GM23248 (cell line): ENCODE measurements around the gene CEP112. TPM values are rescaled to one million over a fixed set of nuclear protein-coding genes. Genes with fewer than 3 reads are reported as not detected.

ENCODE experiments used
- DNase-seq: peaks from one replicate; pipeline ENCODE4 v3.0.0-alpha.2; 2015
- H2AFZ ChIP-seq: fragments of 200-600 bp; sonication (generic); 2 replicates; pipeline ENCODE4 v1.6.1; 2016; ENCODE audit warnings: antibody characterized with exemption
- H3F3A ChIP-seq: fragments of 200-600 bp; sonication (generic); 2 replicates; pipeline ENCODE4 v1.6.1; 2016; ENCODE audit warnings: mild to moderate bottlenecking, antibody characterized with exemption, mixed run types; ENCODE audit not compliant: insufficient read depth
- H3K27ac ChIP-seq: fragments of 200-600 bp; sonication (generic); 2 replicates; pipeline ENCODE4 v1.5.1; 2016; ENCODE audit warnings: mild to moderate bottlenecking
- H3K27me3 ChIP-seq: fragments of 200-600 bp; sonication (generic); replicated peaks from 2 replicates; pipeline ENCODE4 v1.6.1; 2016; ENCODE audit warnings: mild to moderate bottlenecking; ENCODE audit not compliant: insufficient read depth
- H3K36me3 ChIP-seq: fragments of 200-600 bp; sonication (generic); 2 replicates; pipeline ENCODE4 v1.6.1; 2016; ENCODE audit warnings: low read depth, mild to moderate bottlenecking
- H3K4me1 ChIP-seq: fragments of 200-600 bp; sonication (generic); 2 replicates; pipeline ENCODE4 v1.6.1; 2016; ENCODE audit warnings: mild to moderate bottlenecking; ENCODE audit not compliant: insufficient read depth
- H3K4me2 ChIP-seq: fragments of 200-600 bp; sonication (generic); one replicate; pipeline ENCODE4 v1.6.1; 2016; ENCODE audit warnings: mild to moderate bottlenecking; ENCODE audit not compliant: unreplicated experiment
- H3K4me3 ChIP-seq: fragments of 200-600 bp; sonication (generic); 2 replicates; pipeline ENCODE4 v1.5.1; 2016; ENCODE audit warnings: mild to moderate bottlenecking
- H3K79me2 ChIP-seq: fragments of 200-600 bp; sonication (generic); 2 replicates; pipeline ENCODE4 v1.6.1; 2016; ENCODE audit warnings: mild to moderate bottlenecking; ENCODE audit not compliant: insufficient read depth
- H3K9ac ChIP-seq: fragments of 200-600 bp; sonication (generic); 2 replicates; pipeline ENCODE4 v1.6.1; 2016; ENCODE audit warnings: mild to moderate bottlenecking
- H3K9me2 ChIP-seq: fragments of 200-600 bp; sonication (generic); 2 replicates; pipeline ENCODE4 v1.6.1; 2016; ENCODE audit warnings: mixed run types, mild to moderate bottlenecking, moderate library complexity; ENCODE audit not compliant: insufficient read depth
- H3K9me3 ChIP-seq: fragments of 200-600 bp; sonication (generic); one replicate; pipeline ENCODE4 v1.6.1; 2017; ENCODE audit warnings: low read depth
- H4K20me1 ChIP-seq: fragments of 200-600 bp; sonication (generic); 2 replicates; pipeline ENCODE4 v1.6.0; 2016; ENCODE audit not compliant: insufficient read depth
- EZH2 ChIP-seq: fragments of 200-600 bp; sonication (generic); IDR thresholded peaks from 2 replicates; pipeline ENCODE4 v1.6.1; 2018; ENCODE audit warnings: antibody characterized with exemption, mild to moderate bottlenecking; ENCODE audit not compliant: insufficient read depth, poor library complexity, severe bottlenecking
- EZH2phosphoT487 ChIP-seq: fragments of 200-600 bp; sonication (generic); IDR thresholded peaks from 2 replicates; pipeline ENCODE4 v1.6.1; 2018; ENCODE audit warnings: antibody characterized with exemption, moderate library complexity, mild to moderate bottlenecking, low read depth; ENCODE audit not compliant: insufficient read depth
- WGBS, 2 experiments: methylation state at CpG; one replicate each; pipeline ENCODE4 v1.1.6; 2015 to 2017; ENCODE audit warnings: low lambda C conversion rate in 2 of 2, low coverage in 1 of 2; ENCODE audit errors: missing lambda C conversion rate in 2 of 2; 5-methylcytosine and 5-hydroxymethylcytosine counted together
- in situ Hi-C: fragments of 300-500 bp; cut with MboI; formaldehyde crosslinking; loops from 2 replicates; pipeline ENCODE4 v1.15.0; 2020
- polyA plus RNA-seq: library from polyadenylated mRNA; unstranded; fragments of >200 nt; fragmentation: Nextera tagmentation; extraction: Ambion mirVana; gene quantifications from 2 replicates; pipeline ENCODE4 v1.2.1, GENCODE V29; 2016
- total RNA-seq: library from RNA; depleted of rRNA; stranded (reverse); fragments of >200 nt; shearing (Covaris generic); gene quantifications from 2 replicates; pipeline ENCODE4 v1.2.3, GENCODE V29; 2014

Gene CEP112
- total and polyA plus RNA-seq, 2 experiments from 2014 or later: 8.1 to 14.8 TPM

- TF ChIP-seq EZH2: no peak
- no peak for TF ChIP-seq EZH2phosphoT487
- in situ Hi-C loops: no loop called here
- no peak for DNase-seq
Measured at GRCh38 chr17:65609286-65609685, 582.6 kb downstream of the CEP112 start.

GRCh38 chr17:65604070-65604469, 587.9 kb downstream of the CEP112 start:
- Histone ChIP-seq H3K4me3 (no peak overlapping the region), H3K9ac (no peak overlapping the region), H3K27me3 (no peaks in the 10 kb centered on the region), H3K27ac (no peak overlapping the region), H2AFZ (no peak overlapping the region), H3K36me3 (no peaks in the 10 kb centered on the region), H3F3A (no peaks in the 10 kb centered on the region), H3K9me2 (no peaks in the 10 kb centered on the region), H3K79me2 (no peaks in the 10 kb centered on the region), H3K4me1 (no peaks in the 10 kb centered on the region), H4K20me1 (no peaks in the 10 kb centered on the region), H3K4me2 (no peak overlapping the region), H3K9me3 (no peaks in the 10 kb centered on the region)
- DNase-seq: no peak
- TF ChIP-seq EZH2 (no peak), EZH2phosphoT487 (no peak)
- 72 to 83% methylated on average over 4 of the region's 4 CpGs for WGBS, 2 experiments
- in situ Hi-C loops: no loop called here

More at GRCh38 chr17:65609286-65609685, 582.6 kb downstream of the CEP112 start:
- Histone ChIP-seq H3K4me2 (no peak overlapping the region), H3K9ac (no peak overlapping the region), H3K79me2 (no peaks in the 10 kb centered on the region), H3K27me3 (no peaks in the 10 kb centered on the region), H4K20me1 (no peaks in the 10 kb centered on the region), H3K36me3 (no peaks in the 10 kb centered on the region), H3F3A (no peaks in the 10 kb centered on the region), H3K27ac (no peak overlapping the region), H3K9me3 (no peaks in the 10 kb centered on the region), H3K4me1 (no peaks in the 10 kb centered on the region), H2AFZ (no peak overlapping the region), H3K4me3 (no peak overlapping the region), H3K9me2 (no peaks in the 10 kb centered on the region)
- 88 to 90% methylated on average over 2 of the region's 2 CpGs for WGBS, 2 experiments

DNA sequence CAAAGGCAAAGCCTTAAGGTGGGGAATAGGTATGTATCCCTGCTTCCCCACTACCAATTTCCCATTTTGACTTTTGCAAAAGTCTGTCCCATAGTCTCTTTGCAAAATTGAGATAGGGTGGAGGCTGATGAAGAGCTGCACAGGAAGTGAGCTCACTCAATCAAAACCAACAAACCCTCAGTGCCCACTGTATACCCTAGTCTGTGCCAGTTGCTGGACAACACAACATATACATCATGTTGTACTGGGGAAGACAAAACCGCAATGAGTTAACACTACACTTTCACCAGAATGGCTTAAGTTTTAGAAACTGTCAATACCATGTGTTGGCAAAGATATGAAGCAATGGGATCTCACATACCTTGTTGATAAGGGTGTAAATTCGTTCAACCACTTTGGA, 590.1 kb downstream of the CEP112 start:
- H3K27ac ChIP-seq: no peak overlapping the region
- H3K9me3 ChIP-seq: no peaks in the 10 kb centered on the region
- in situ Hi-C loops: no loop called here
- H4K20me1 ChIP-seq: no peaks in the 10 kb centered on the region
- no peak overlapping the region for H2AFZ ChIP-seq
- no peaks in the 10 kb centered on the region for H3K36me3 ChIP-seq
- no peak overlapping the region for H3K4me2 ChIP-seq
- H3F3A ChIP-seq: no peaks in the 10 kb centered on the region
- H3K79me2 ChIP-seq: no peaks in the 10 kb centered on the region
- H3K27me3 ChIP-seq: no peaks in the 10 kb centered on the region
- no peak overlapping the region for H3K4me3 ChIP-seq
- TF ChIP-seq EZH2 (no peak), EZH2phosphoT487 (no peak)
- DNase-seq: no peak
- no peaks in the 10 kb centered on the region for H3K4me1 ChIP-seq
- WGBS, 2 experiments: 81 to 89% methylated on average over 2 of the region's 2 CpGs
- H3K9me2 ChIP-seq: no peaks in the 10 kb centered on the region
- no peak overlapping the region for H3K9ac ChIP-seq

GRCh38 chr17:65601145-65601544, 590.8 kb downstream of the CEP112 start:
- H3F3A ChIP-seq: no peaks in the 10 kb centered on the region
- no peak overlapping the region for H3K4me3 ChIP-seq
- no peak overlapping the region for H2AFZ ChIP-seq
- no peaks in the 10 kb centered on the region for H3K27me3 ChIP-seq
- no peak for DNase-seq
- no peaks in the 10 kb centered on the region for H3K79me2 ChIP-seq
- no peaks in the 10 kb centered on the region for H3K36me3 ChIP-seq
- H4K20me1 ChIP-seq: no peaks in the 10 kb centered on the region
- no peak overlapping the region for H3K4me2 ChIP-seq
- no peaks in the 10 kb centered on the region for H3K9me2 ChIP-seq
- TF ChIP-seq EZH2: no peak
- TF ChIP-seq EZH2phosphoT487: no peak
- WGBS, 2 experiments: 62 to 67% methylated on average over 1 of the region's 1 CpG
- H3K9ac ChIP-seq: no peak overlapping the region
- H3K9me3 ChIP-seq: no peaks in the 10 kb centered on the region
- no peak overlapping the region for H3K27ac ChIP-seq
- in situ Hi-C loops: no loop called here
- no peaks in the 10 kb centered on the region for H3K4me1 ChIP-seq

GRCh38 chr17:65600518-65600917, 591.4 kb downstream of the CEP112 start:
- Histone ChIP-seq H2AFZ (no peak overlapping the region), H3K36me3 (no peaks in the 10 kb centered on the region), H3K4me3 (no peak overlapping the region), H3K9ac (no peak overlapping the region), H3F3A (no peaks in the 10 kb centered on the region), H3K4me2 (no peak overlapping the region), H3K9me3 (no peaks in the 10 kb centered on the region), H3K27ac (no peak overlapping the region), H3K4me1 (no peaks in the 10 kb centered on the region), H3K27me3 (no peaks in the 10 kb centered on the region), H3K9me2 (no peaks in the 10 kb centered on the region), H3K79me2 (no peaks in the 10 kb centered on the region), H4K20me1 (no peaks in the 10 kb centered on the region)
- in situ Hi-C loops: no loop called here
- no peak for DNase-seq
- TF ChIP-seq EZH2 (no peak), EZH2phosphoT487 (no peak)
- 37 to 41% methylated on average over 1 of the region's 1 CpG for WGBS, 2 experiments
